Endodermal cell (in vitro differentiated cells): ENCODE data around the gene CACNA2D2. TPM values are rescaled to one million over a fixed set of nuclear protein-coding genes. Genes with fewer than 3 reads are reported as not detected.

Source experiments
- DNase-seq: peaks from one replicate; pipeline ENCODE4 v3.0.0-alpha.2; 2017
- H3K27ac ChIP-seq: 2 replicates; pipeline ENCODE4 v1.5.1; 2013; ENCODE audit warnings: mild to moderate bottlenecking, low read depth, low read length, moderate library complexity
- H3K27me3 ChIP-seq: 2 replicates; pipeline ENCODE4 v1.6.1; 2013; ENCODE audit warnings: mild to moderate bottlenecking, low read length, moderate library complexity; ENCODE audit not compliant: insufficient read depth, control insufficient read depth, poor library complexity, severe bottlenecking
- H3K36me3 ChIP-seq: 2 replicates; pipeline ENCODE4 v1.7.0; 2013; ENCODE audit warnings: mild to moderate bottlenecking, low read length, moderate library complexity; ENCODE audit not compliant: control insufficient read depth, insufficient read depth
- H3K4me1 ChIP-seq: one replicate; pipeline ENCODE4 v1.7.0; 2013; ENCODE audit warnings: low read length; ENCODE audit not compliant: control insufficient read depth, insufficient read depth
- H3K4me3 ChIP-seq: 2 replicates; pipeline ENCODE4 v1.5.1; 2013; ENCODE audit warnings: mild to moderate bottlenecking, low read length, moderate library complexity
- H3K9ac ChIP-seq: 2 replicates; pipeline ENCODE4 v1.6.1; 2013; ENCODE audit warnings: mild to moderate bottlenecking, low read length, moderate library complexity; ENCODE audit not compliant: poor library complexity, severe bottlenecking; ENCODE audit errors: extremely low read depth
- H3K9me3 ChIP-seq: 2 replicates; pipeline ENCODE4 v1.6.1; 2013; ENCODE audit warnings: mild to moderate bottlenecking, low read length, moderate library complexity; ENCODE audit not compliant: control insufficient read depth
- H3K27ac Mint-ChIP-seq: 2 replicates; pipeline ENCODE4 v1.8.0; 2020; ENCODE audit warnings: mixed read lengths
- H3K27me3 Mint-ChIP-seq: 2 replicates; pipeline ENCODE4 v1.8.0; 2021; ENCODE audit warnings: mild to moderate bottlenecking, mixed read lengths; ENCODE audit not compliant: insufficient read depth
- H3K36me3 Mint-ChIP-seq: 2 replicates; pipeline ENCODE4 v1.8.0; 2020; ENCODE audit warnings: low read depth, mixed read lengths
- H3K4me1 Mint-ChIP-seq: 2 replicates; pipeline ENCODE4 v1.8.0; 2020; ENCODE audit warnings: mixed read lengths
- H3K4me3 Mint-ChIP-seq: 2 replicates; pipeline ENCODE4 v1.8.0; 2020; ENCODE audit warnings: mild to moderate bottlenecking, moderate library complexity, mixed read lengths
- H3K9me3 Mint-ChIP-seq: 2 replicates; pipeline ENCODE4 v1.8.0; 2020; ENCODE audit warnings: mild to moderate bottlenecking, mixed read lengths
- CTCF ChIP-seq: fragments of 200-600 bp; sonication (generic); conservative IDR thresholded peaks from 2 replicates; pipeline ENCODE4 v1.5.0; 2021; ENCODE audit warnings: antibody characterized with exemption, mild to moderate bottlenecking
- WGBS, 2 experiments: methylation state at CpG; one replicate each; pipeline versions ENCODE4 v1.1.5 to v1.1.7; 2013; ENCODE audit warnings: missing lambda C conversion rate in 2 of 2, mixed read lengths in 1 of 2; ENCODE audit not compliant: insufficient coverage in 1 of 2, insufficient read length in 1 of 2; 5-methylcytosine and 5-hydroxymethylcytosine counted together
- total RNA-seq, 2 donors: library from RNA; stranded (reverse); fragmentation: NEBNext Ultra II Directional in 1 of 2; extraction: Animal tissue kit (Norgen Biotek cat#: 25700) in 1 of 2; gene quantifications; 2 replicates in 1 of 2; 3 replicates in 1 of 2; pipeline ENCODE4 v1.2.1, GENCODE V29; 2021

The CACNA2D2 gene
- total RNA-seq, 2 donors from 2014 or later: 17.6 to 20.7 TPM

GRCh38 chr3:50345586-50346234, 157.7 kb downstream of the CACNA2D2 start, which contains the start of gene ZMYND10:
Gene ZMYND10, minus strand, starts transcription at chr3:50345732. Its CDS starts 153 bp downstream, at chr3:50345579.
- H3K4me1 Mint-ChIP-seq: peaks cover 7% of the 10 kb centered on the region

DNA sequence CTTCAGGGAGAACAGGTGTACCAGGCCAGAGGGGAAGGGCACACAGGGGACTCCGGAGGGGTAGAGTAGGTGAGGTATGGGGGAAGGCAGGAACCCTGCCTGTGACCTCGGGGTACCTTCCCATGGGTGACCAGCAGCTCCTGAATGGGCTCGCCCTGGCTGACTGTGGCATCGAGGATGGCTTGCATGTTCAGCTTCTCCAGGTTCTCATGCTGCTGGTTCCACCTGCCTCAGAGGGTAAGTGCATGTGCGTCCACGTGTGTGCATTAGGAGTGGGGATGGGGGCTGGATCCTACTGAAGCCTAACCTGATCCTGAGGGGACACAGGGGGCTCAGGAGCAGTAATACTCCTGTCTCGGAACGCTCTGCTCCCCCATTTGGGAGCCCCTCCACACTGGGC, 158.4 kb downstream of the CACNA2D2 start:
- Mint-ChIP-seq H3K4me3 (peak overlapping the region; percentile 53), H3K27me3 (peaks cover 59% of the 10 kb centered on the region), H3K27ac (no peak overlapping the region), H3K9me3 (no peaks in the 10 kb centered on the region), H3K4me1 (peaks cover 2% of the 10 kb centered on the region), H3K36me3 (peaks cover 3% of the 10 kb centered on the region)
- no peak for TF ChIP-seq CTCF
- Histone ChIP-seq H3K9ac (no peak overlapping the region), H3K4me1 (no peaks in the 10 kb centered on the region), H3K36me3 (peaks cover 14% of the 10 kb centered on the region), H3K27ac (no peak overlapping the region), H3K9me3 (no peaks in the 10 kb centered on the region), H3K4me3 (peak overlapping the region; percentile 78), H3K27me3 (peaks cover 49% of the 10 kb centered on the region)
- 40 to 65% methylated on average over 1 to 8 of the region's 8 CpGs for WGBS, 2 experiments
- no peak for DNase-seq

More at GRCh38 chr3:50345586-50346234, 157.7 kb downstream of the CACNA2D2 start, which contains the start of gene ZMYND10:
- H3K4me1 ChIP-seq: no peaks in the 10 kb centered on the region
- no peak within 1 kb of the TSS for H3K27ac ChIP-seq
- peaks cover 14% of the 10 kb centered on the region for H3K36me3 ChIP-seq
- Mint-ChIP-seq H3K36me3 (peaks cover 3% of the 10 kb centered on the region), H3K4me3 (peak within 1 kb of the TSS; percentile 53), H3K9me3 (no peaks in the 10 kb centered on the region), H3K27ac (no peak within 1 kb of the TSS), H3K27me3 (peaks cover 55% of the 10 kb centered on the region)
- peak; percentile 94 for DNase-seq
- no peak for TF ChIP-seq CTCF
- WGBS, 2 experiments: 15 to 25% methylated on average over 26 to 45 of the region's 45 CpGs
- H3K27me3 ChIP-seq: peaks cover 42% of the 10 kb centered on the region
- peak within 1 kb of the TSS; percentile 78 for H3K4me3 ChIP-seq
- H3K9ac ChIP-seq: no peak within 1 kb of the TSS
- H3K9me3 ChIP-seq: no peaks in the 10 kb centered on the region

- WGBS, 2 experiments: 75 to 82% methylated on average over 10 to 13 of the region's 13 CpGs
- peak; percentile 68 for TF ChIP-seq CTCF
- DNase-seq: peak; percentile 80
These were observed 160.4 kb downstream of the CACNA2D2 start for GRCh38 chr3:50342813-50343633.

More at GRCh38 chr3:50342813-50343633, 160.4 kb downstream of the CACNA2D2 start:
- Histone ChIP-seq H3K4me1 (peaks cover under 1% of the 10 kb centered on the region), H3K27me3 (peaks cover 69% of the 10 kb centered on the region), H3K27ac (no peak overlapping the region), H3K36me3 (peaks cover 8% of the 10 kb centered on the region), H3K9me3 (no peaks in the 10 kb centered on the region), H3K4me3 (no peak overlapping the region), H3K9ac (no peak overlapping the region)
- no peaks in the 10 kb centered on the region for H3K9me3 Mint-ChIP-seq
- H3K27me3 Mint-ChIP-seq: peaks cover 78% of the 10 kb centered on the region
- H3K4me3 Mint-ChIP-seq: no peak overlapping the region
- no peak overlapping the region for H3K27ac Mint-ChIP-seq
- H3K36me3 Mint-ChIP-seq: peaks cover 3% of the 10 kb centered on the region
- H3K4me1 Mint-ChIP-seq: no peaks in the 10 kb centered on the region
